Lung microvascular endothelial cell (primary cell): ENCODE data around the gene MCF2L. TPM values are rescaled to one million over a fixed set of nuclear protein-coding genes. Genes with fewer than 3 reads are reported as not detected.

Source experiments
- DNase-seq, 2 donors: peaks; one replicate each; pipeline versions ENCODE4 v3.0.0 to v3.0.0-alpha.2; 2010; ENCODE audit warnings: low read depth in 2 of 2
- total RNA-seq: library from RNA; depleted of rRNA; stranded (reverse); fragments of >200 nt; gene quantifications from 2 replicates; pipeline ENCODE4 v1.2.1, GENCODE V29; 2014

The MCF2L gene
- total RNA-seq, 1 donor from 2014 or later: 10.9 TPM

- DNase-seq: no peak
Measured at GRCh38 chr13:113082198-113083021, 113.4 kb downstream of the MCF2L start.

- DNase-seq: no peak
Measured at GRCh38 chr13:113083022-113083373, 114.0 kb downstream of the MCF2L start.

DNA sequence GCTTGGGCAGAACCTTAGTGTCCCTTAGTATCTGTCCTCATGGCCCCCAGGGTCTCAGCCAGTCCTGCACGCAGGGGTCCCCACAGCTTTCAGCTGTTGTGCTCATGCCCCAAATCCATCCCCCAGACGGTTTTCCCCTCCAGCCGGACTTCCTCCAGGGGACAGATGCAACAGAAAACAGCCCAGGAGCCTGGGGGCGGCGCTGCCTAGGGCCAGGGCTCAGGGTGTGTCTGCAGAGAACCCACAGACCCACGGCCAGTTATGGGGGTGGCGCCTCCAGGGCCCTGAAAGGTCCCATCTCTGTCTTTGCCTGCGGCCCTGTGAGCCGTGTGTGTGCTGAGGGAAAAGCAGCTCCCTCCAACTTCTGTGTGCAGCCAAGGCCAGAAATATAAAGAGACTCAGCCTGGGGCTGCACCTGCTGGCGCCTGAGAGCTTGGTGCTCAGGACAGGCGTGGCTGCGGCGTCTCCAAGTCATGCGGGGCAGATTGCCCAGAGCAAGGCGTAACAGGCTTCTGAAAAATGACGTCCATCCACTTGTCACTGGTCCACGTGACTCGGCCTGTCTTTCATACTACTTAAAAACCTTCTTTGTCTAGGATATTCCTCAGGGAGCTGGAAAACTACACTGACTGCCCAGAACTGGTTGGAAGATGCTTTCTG, 114.5 kb downstream of the MCF2L start:
- no peak for DNase-seq

DNA sequence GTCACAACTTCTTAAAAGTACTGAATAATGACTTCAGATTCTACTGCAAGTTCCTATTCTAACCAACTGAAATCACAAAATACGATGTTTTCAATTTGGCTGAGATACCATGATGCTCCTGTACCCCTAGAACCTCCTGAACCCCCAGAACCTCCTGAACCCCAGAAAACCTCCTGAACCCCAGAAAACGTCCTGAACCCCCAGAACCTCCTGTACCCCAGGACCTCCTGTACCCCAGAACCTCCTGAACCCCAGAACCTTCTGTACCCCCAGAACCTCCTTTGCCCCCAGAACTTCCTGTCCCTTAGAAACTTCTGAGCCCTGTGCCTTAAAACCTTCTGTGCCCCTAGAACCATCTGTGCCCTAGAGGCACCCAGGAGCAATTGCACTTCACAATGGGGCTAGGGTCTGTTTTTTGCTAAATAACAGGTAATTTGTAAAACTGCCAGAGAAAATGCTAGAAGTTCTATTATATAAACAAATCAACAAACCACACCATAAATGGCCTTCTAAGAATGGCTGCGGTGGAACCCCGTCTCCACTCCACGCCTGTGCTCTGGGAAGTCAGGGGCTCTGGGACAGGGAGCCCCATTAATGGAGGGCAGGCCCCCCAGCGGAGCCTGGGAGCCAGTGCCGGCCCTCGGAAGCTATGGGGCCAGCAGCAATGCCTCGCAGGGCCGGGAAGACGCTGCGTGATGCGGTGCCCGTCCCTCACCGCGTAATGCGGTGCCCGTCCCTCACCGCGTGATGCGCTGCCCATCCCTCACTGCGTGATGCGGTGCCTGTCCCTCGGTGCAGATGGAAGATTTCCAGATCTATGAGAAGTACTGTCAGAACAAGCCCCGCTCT, 115.3 kb downstream of the MCF2L start:
- no peak for DNase-seq

- DNase-seq: no peak
Measured at GRCh38 chr13:113084943-113085540, 116.0 kb downstream of the MCF2L start.

DNA sequence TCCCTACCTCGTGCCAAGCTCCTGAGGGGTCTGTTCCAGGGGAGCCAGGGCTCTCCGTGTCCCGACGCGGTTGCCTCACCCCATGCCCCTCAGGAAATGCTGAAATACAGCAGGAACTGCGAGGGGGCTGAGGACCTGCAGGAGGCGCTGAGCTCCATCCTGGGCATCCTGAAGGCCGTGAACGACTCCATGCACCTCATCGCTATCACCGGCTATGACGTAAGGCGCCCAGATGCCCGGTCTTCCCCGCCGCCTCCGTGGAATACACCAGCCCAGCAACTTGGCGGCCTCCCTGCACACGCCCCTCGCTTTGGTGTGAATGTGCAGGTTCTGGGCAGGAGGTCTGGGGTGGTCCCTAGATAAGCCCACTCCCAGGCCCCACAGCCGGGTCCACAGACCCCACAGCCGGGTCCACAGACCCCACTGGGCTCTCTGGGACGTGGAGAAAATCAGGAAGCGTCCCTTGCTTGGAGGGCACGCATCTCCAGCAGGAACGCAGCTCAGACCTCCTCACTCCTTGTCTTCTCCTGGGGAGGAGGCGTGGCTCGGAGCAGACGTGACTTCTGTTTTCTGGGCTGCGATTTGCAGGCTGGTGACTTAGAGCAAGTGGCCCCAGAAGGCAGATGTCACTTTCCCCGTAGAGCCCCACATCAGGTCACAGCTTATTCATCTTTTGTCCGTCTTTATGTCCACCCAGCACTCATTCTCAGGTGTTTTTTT, 117.2 kb downstream of the MCF2L start:
- no peak for DNase-seq

- DNase-seq: no peak
Measured at GRCh38 chr13:113086991-113087922, 118.2 kb downstream of the MCF2L start.

DNA sequence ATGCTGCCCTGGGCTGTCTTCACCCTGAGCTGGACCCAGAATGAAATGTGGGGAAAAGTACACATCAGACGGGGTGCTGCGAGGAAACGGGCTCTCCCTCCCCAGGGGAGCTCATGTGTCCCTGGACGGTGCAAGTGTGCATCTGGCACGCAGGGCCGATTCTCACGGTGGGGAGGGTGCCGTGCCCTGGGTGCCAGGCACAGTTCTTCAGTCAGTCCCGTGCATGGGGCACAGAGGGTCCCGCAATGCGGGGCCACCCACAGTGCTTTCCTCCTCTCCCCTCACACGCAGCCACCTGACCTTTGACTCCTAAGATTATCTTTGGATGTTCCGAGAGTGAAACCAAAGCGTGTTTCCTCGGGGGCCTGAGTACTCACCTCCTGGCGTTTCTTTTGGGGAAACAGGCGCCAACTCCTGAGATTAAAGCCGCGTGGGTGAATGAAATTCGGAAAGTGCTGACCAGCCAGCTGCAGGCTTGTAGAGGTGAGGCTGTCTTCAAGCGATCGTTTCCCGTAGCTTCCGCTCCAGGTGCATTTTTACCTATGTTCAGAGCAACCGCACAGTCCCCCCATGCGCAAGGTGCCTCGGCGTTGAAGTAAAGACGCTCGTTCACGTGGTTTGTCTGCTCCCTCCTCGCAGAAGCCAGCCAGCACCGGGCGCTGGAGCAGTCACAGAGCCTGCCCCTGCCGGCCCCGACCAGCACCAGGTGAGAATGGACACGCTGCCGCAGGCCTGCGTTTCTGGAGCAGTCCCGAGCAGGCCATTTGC, 119.1 kb downstream of the MCF2L start:
- no peak for DNase-seq

DNA sequence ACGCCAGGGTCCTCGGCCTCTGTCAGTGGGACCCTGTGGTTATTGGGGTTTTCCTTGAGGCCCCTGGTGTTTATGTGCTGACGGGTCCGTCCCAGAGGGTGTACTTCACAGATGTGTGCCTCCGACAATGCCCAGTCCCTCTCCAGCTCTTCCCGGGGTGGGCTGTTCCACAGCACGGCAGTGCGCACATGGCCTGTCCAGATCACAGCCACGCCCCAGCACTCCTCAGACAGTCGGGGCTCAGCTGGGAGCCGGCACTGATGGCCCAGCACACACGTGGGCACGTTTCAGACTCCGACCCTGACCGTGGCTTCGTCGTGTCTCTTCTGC, 119.6 kb downstream of the MCF2L start:
- no peak for DNase-seq

DNA sequence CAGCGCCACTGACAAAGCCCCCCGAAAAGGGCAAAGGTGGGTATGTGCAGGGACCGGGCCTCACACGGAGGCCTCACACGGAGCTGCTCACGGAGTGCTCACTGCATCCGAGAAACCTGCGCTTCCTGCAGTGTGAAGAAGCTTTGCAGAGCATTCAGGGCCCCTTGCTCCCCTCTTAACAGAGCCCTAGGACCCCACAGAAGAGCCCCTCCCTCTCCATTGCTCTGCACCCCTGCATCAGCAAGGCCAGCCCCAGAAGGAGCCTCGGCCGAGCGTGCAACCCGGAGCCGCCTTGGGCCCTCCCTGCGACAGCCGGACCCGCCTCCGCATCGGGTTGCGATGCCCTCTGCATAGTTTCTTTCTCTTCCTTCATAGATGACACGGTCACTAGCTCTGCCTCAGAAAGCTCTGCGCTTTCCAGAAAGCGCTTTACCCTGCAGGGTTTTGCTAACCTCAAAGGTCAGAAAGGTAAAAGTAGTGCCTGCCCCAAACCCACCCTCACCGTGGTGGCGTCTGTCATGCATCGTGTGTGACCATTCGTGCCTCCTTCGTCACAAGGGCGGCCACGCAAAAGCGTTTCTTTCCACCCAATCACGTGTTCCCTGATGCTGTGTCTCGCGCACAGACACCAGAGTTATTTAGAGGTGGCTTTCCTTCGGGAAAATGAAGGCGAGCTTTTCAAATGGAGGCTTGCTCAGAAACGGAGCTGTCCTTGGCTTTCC, 120.8 kb downstream of the MCF2L start:
- DNase-seq: no peak

GRCh38 chr13:113090415-113090770, 121.4 kb downstream of the MCF2L start:
- no peak for DNase-seq

- DNase-seq: no peak
Measured at GRCh38 chr13:113090806-113091205, 121.8 kb downstream of the MCF2L start.

- no peak for DNase-seq
Measured at GRCh38 chr13:113091211-113091771, 122.3 kb downstream of the MCF2L start.

- no peak for DNase-seq
Measured at GRCh38 chr13:113091891-113092775, 123.1 kb downstream of the MCF2L start.

- DNase-seq: no peak
Measured at GRCh38 chr13:113092776-113093579, 124.0 kb downstream of the MCF2L start.

GRCh38 chr13:113093580-113094409, 124.8 kb downstream of the MCF2L start:
- no peak for DNase-seq
